Measurements from ENCODE around the gene INTS6. TPM values are rescaled to one million over a fixed set of nuclear protein-coding genes. Genes with fewer than 3 reads are reported as not detected.

Gene INTS6
- total RNA-seq, 8 experiments from 2014 or later: 25.1 to 76.7 (median 34.2) TPM

DNA sequence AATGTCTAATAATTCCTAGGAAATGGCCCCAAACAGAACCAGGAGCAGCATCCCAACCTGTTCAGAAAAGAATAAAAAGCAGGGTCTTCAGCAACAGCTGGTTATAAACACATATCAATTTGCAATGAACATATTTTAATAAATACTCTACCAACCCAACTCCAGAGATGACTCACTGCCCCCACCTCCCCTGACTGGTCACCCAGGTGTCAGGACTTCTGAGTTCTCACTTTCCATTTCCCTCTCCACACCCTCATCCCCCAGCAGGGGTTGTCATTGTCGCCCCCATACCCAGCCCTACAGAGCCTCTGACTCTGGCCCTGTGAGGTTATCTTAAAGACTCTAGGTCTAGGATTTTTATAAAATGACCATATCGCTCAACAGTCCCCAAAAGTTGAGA is 106.4 kb downstream of the INTS6 start:
- H3K27ac ChIP-seq: no peak overlapping the region
- WGBS, 10 experiments: 75 to 100% (median 90%) methylated on average over 1 to 2 of the region's 2 CpGs; no CpG with 5 or more reads in 5 of the 10 experiments
- peaks cover 14 to 15% of the 10 kb centered on the region in 2 donors for H3K4me1 ChIP-seq (replicated peaks in 1 of 2)
- no peak for ATAC-seq (replicated peaks in 6 of 8)
- in situ Hi-C loops (cut with MboI; ENCODE audit: low pct_unique_long_range_greater_than_20kb in 2 of 9, low sequenced_read_pairs in 9 of 9, unreplicated experiment in 9 of 9): no loop called here
- no peak overlapping the region for H3K4me3 ChIP-seq

DNA sequence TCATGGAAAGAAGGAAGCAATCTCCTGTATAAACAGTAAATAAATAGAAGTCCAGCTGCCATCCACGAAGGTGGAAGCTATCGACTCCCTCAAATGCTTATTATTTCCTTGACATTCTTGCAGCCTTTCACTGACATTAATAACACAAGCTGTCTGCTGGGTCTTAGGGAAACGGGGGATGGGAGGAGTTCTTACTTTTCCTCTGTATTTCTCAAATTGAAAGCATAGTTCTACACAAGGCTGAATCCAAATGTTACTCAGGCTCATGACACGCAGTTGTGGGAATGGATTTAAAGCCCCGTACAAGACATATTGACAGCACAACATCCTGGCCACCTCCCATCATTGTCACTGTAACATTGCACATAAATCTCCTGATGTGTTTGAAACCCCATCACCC is 109.4 kb downstream of the INTS6 start:
- no peak overlapping the region for H3K4me3 ChIP-seq
- peak overlapping the region in 1 of 2 donors; percentile 46 for H3K27ac ChIP-seq
- 0 to 84% (median 57%) methylated on average over 1 to 5 of the region's 5 CpGs; no CpG with 5 or more reads in 2 of the 10 experiments for WGBS, 10 experiments
- ATAC-seq (replicated peaks in 6 of 8): peak in 5 of 8 experiments; percentile 21 to 75 (median 47)
- peaks cover 14 to 15% of the 10 kb centered on the region in 2 donors for H3K4me1 ChIP-seq (replicated peaks in 1 of 2)
- in situ Hi-C loops (cut with MboI; ENCODE audit: low pct_unique_long_range_greater_than_20kb in 2 of 9, low sequenced_read_pairs in 9 of 9, unreplicated experiment in 9 of 9): no loop called here

DNA sequence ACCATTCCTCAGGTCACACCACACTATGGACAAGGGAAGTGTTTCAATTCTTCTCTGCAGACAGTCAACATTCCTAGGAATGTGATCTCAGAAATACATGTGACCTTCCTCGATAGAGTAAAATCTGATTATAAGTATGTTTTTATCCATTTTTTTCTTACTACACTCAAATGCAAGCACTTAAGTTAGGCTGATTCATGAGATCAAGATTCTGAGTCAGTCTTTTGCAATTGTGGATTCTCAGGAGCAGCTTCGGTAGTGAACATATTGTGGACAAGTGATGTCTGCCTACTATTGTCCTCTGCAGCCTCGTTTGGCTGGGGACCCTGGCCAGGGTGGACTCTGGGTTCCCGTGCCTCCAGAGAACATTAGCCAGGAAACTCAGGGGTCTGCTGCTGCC is 110.1 kb downstream of the INTS6 start:
- H3K4me1 ChIP-seq (replicated peaks in 1 of 2): peaks cover 14 to 15% of the 10 kb centered on the region in 2 donors
- peak in 3 of 8 experiments; percentile 29 to 63 (median 57) for ATAC-seq (replicated peaks in 6 of 8)
- 13 to 90% (median 50%) methylated on average over 1 to 4 of the region's 4 CpGs; no CpG with 5 or more reads in 1 of the 10 experiments for WGBS, 10 experiments
- H3K4me3 ChIP-seq: no peak overlapping the region
- in situ Hi-C loops (cut with MboI; ENCODE audit: low pct_unique_long_range_greater_than_20kb in 2 of 9, low sequenced_read_pairs in 9 of 9, unreplicated experiment in 9 of 9): no loop called here
- peak overlapping the region in 1 of 2 donors; percentile 46 for H3K27ac ChIP-seq

DNA sequence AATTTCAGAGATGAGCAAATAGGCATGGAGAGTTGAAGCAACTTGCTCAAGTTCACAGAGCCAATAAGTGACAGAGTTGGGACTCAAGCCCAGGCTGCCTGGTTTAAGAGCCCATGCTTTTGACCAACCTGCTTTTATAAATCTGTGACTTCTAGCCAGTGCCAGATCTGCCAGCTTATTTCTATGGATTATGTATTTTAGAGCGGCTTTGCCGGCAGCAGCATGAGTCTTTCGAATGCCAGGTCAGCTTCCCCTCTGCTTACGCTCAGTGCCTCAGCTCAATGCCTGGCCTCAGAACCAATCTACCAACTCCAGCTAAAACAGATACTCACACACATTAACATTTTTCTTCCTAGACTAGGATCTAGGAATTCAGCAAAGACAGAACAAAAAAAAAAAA is 111.0 kb downstream of the INTS6 start:
- H3K4me3 ChIP-seq: no peak overlapping the region
- in situ Hi-C loops (cut with MboI; ENCODE audit: low pct_unique_long_range_greater_than_20kb in 2 of 9, low sequenced_read_pairs in 9 of 9, unreplicated experiment in 9 of 9): no loop called here
- ATAC-seq (replicated peaks in 6 of 8): no peak
- no peak overlapping the region for H3K27ac ChIP-seq
- peaks cover 14 to 15% of the 10 kb centered on the region in 2 donors for H3K4me1 ChIP-seq (replicated peaks in 1 of 2)
- 90 to 100% (median 96%) methylated on average over 1 to 4 of the region's 4 CpGs; no CpG with 5 or more reads in 3 of the 10 experiments for WGBS, 10 experiments

- no peak for ATAC-seq (replicated peaks in 6 of 8)
- in situ Hi-C loops (cut with MboI; ENCODE audit: low pct_unique_long_range_greater_than_20kb in 2 of 9, low sequenced_read_pairs in 9 of 9, unreplicated experiment in 9 of 9): no loop called here
- H3K4me1 ChIP-seq (replicated peaks in 1 of 2): peaks cover 14 to 15% of the 10 kb centered on the region in 2 donors
Measured at GRCh38 chr13:51341232-51341631, 111.6 kb downstream of the INTS6 start.

GRCh38 chr13:51339952-51340732 is 112.7 kb downstream of the INTS6 start:
- no peak overlapping the region for H3K27ac ChIP-seq
- WGBS, 10 experiments: 23 to 96% (median 76%) methylated on average over 1 to 4 of the region's 4 CpGs
- no peak for ATAC-seq (replicated peaks in 6 of 8)

More at GRCh38 chr13:51341232-51341631, 111.6 kb downstream of the INTS6 start:
- WGBS, 10 experiments: 20 to 67% (median 56%) methylated on average over 1 of the region's 2 CpGs; no CpG with 5 or more reads in 7 of the 10 experiments
- no peak overlapping the region for H3K27ac ChIP-seq
- no peak overlapping the region for H3K4me3 ChIP-seq

GRCh38 chr13:51339354-51339753 is 113.5 kb downstream of the INTS6 start, which contains the start of gene SERPINE3:
Gene SERPINE3 (plus strand): TSS chr13:51339691. CDS start chr13:51341092, 1,401 bp downstream.
- Histone ChIP-seq H3K4me1 (replicated peaks in 1 of 2) (peaks cover 14 to 15% of the 10 kb centered on the region in 2 donors), H3K4me3 (no peak within 1 kb of the TSS), H3K27ac (no peak within 1 kb of the TSS)
- in situ Hi-C loops (cut with MboI; ENCODE audit: low pct_unique_long_range_greater_than_20kb in 2 of 9, low sequenced_read_pairs in 9 of 9, unreplicated experiment in 9 of 9): no loop called here
- ATAC-seq (replicated peaks in 6 of 8): no peak
- WGBS, 10 experiments: 13 to 90% (median 74%) methylated on average over 1 to 9 of the region's 11 CpGs; no CpG with 5 or more reads in 2 of the 10 experiments

More at GRCh38 chr13:51339952-51340732, 112.7 kb downstream of the INTS6 start:
- in situ Hi-C loops (cut with MboI; ENCODE audit: low pct_unique_long_range_greater_than_20kb in 2 of 9, low sequenced_read_pairs in 9 of 9, unreplicated experiment in 9 of 9): no loop called here
- H3K4me3 ChIP-seq: no peak overlapping the region
- H3K4me1 ChIP-seq (replicated peaks in 1 of 2): peaks cover 14 to 15% of the 10 kb centered on the region in 2 donors

- 80 to 100% (median 88%) methylated on average over 1 to 5 of the region's 5 CpGs; no CpG with 5 or more reads in 5 of the 10 experiments for WGBS, 10 experiments
- no peak for ATAC-seq (replicated peaks in 6 of 8)
Measured at GRCh38 chr13:51336746-51337145, 116.1 kb downstream of the INTS6 start.

GRCh38 chr13:51333826-51334225 is 119.0 kb downstream of the INTS6 start:
- Histone ChIP-seq H3K4me1 (replicated peaks in 1 of 2) (no peaks in the 10 kb centered on the region), H3K4me3 (no peak overlapping the region), H3K27ac (no peak overlapping the region)
- ATAC-seq (replicated peaks in 6 of 8): no peak
- in situ Hi-C loops (cut with MboI; ENCODE audit: low pct_unique_long_range_greater_than_20kb in 2 of 9, low sequenced_read_pairs in 9 of 9, unreplicated experiment in 9 of 9): no loop called here

More at GRCh38 chr13:51336746-51337145, 116.1 kb downstream of the INTS6 start:
- Histone ChIP-seq H3K27ac (no peak overlapping the region), H3K4me3 (no peak overlapping the region), H3K4me1 (replicated peaks in 1 of 2) (no peaks in the 10 kb centered on the region)
- in situ Hi-C loops (cut with MboI; ENCODE audit: low pct_unique_long_range_greater_than_20kb in 2 of 9, low sequenced_read_pairs in 9 of 9, unreplicated experiment in 9 of 9): no loop called here

DNA sequence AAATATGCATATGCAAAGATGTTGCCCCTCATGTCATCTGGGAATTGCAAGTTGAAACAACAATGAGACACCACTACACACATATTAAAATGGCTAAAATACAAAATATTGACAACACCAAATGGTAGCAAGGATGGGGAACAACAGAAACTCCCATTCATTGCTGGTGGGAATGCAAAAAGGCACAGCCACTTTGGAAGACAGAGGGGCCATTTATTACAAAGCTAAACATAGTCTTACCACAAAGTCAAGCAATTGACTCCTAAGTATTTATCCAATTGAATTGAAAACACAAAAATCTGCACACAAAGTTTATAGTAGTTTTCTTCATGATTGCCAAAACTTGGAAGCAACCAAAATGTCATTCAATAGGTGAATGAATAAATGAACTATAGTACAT is 119.4 kb downstream of the INTS6 start:
- in situ Hi-C loops (cut with MboI; ENCODE audit: low pct_unique_long_range_greater_than_20kb in 2 of 9, low sequenced_read_pairs in 9 of 9, unreplicated experiment in 9 of 9): no loop called here
- Histone ChIP-seq H3K27ac (no peak overlapping the region), H3K4me3 (no peak overlapping the region), H3K4me1 (replicated peaks in 1 of 2) (no peaks in the 10 kb centered on the region)
- no peak for ATAC-seq (replicated peaks in 6 of 8)

- H3K4me1 ChIP-seq (replicated peaks in 1 of 2): no peaks in the 10 kb centered on the region
- no peak for ATAC-seq (replicated peaks in 6 of 8)
- WGBS, 10 experiments: 0 to 100% (median 59%) methylated on average over 1 to 2 of the region's 2 CpGs; no CpG with 5 or more reads in 2 of the 10 experiments
Measured at GRCh38 chr13:51332566-51333361, 120.1 kb downstream of the INTS6 start.

DNA sequence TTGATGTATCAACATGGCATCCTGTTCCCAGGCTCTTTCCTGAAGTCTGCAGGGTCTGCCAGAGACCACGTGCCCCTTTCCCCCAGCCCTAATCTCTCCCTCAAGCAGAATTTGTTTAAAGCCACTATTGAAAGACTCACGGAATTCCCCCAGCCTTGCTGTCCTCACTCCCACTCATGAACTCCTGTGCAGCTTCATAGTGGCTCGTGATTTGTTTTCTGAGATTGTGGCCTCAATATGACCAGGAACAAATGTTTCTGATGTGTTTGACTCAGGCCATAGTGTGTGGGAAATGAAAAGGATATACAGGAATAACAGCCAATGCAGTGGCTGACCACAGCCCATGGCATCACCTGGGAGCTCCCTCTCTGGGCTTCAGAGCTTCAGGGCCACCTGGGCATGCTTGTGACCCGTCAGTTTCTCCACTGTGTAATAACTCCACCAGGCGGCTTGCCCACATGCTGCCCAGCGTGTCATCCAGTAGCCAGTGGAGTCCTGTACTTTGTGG is 121.4 kb downstream of the INTS6 start:
- Histone ChIP-seq H3K4me3 (no peak overlapping the region), H3K27ac (no peak overlapping the region), H3K4me1 (replicated peaks in 1 of 2) (no peaks in the 10 kb centered on the region)
- in situ Hi-C loops (cut with MboI; ENCODE audit: low pct_unique_long_range_greater_than_20kb in 2 of 9, low sequenced_read_pairs in 9 of 9, unreplicated experiment in 9 of 9): no loop called here
- 0 to 81% (median 50%) methylated on average over 1 to 5 of the region's 6 CpGs; no CpG with 5 or more reads in 1 of the 10 experiments for WGBS, 10 experiments
- no peak for ATAC-seq (replicated peaks in 6 of 8)

More at GRCh38 chr13:51332566-51333361, 120.1 kb downstream of the INTS6 start:
- in situ Hi-C loops (cut with MboI; ENCODE audit: low pct_unique_long_range_greater_than_20kb in 2 of 9, low sequenced_read_pairs in 9 of 9, unreplicated experiment in 9 of 9): no loop called here
- Histone ChIP-seq H3K27ac (no peak overlapping the region), H3K4me3 (no peak overlapping the region)

- in situ Hi-C loops (cut with MboI; ENCODE audit: low pct_unique_long_range_greater_than_20kb in 2 of 9, low sequenced_read_pairs in 9 of 9, unreplicated experiment in 9 of 9): no loop called here
- Histone ChIP-seq H3K4me1 (replicated peaks in 1 of 2) (no peaks in the 10 kb centered on the region), H3K4me3 (no peak overlapping the region), H3K27ac (no peak overlapping the region)
- WGBS, 10 experiments: 33 to 100% (median 80%) methylated on average over 1 to 3 of the region's 3 CpGs; no CpG with 5 or more reads in 1 of the 10 experiments
- peak in 1 of 8 experiments; percentile 25 for ATAC-seq (replicated peaks in 6 of 8)
Measured at GRCh38 chr13:51330791-51331190, 122.0 kb downstream of the INTS6 start.

Measured in motor neuron (in vitro differentiated cells).